Mesothelial cell of epicardium (in vitro differentiated cells): ENCODE measurements around the gene CYB561D1. TPM values are rescaled to one million over a fixed set of nuclear protein-coding genes. Genes with fewer than 3 reads are reported as not detected.

ENCODE experiments used
- DNase-seq, 2 experiments: peaks; one replicate each; pipeline ENCODE4 v3.0.0; 2021; ENCODE audit warnings: low spot score in 2 of 2; ENCODE audit not compliant: unreplicated experiment in 2 of 2
- H3K27ac Mint-ChIP-seq: 2 replicates; pipeline ENCODE4 v1.8.0; 2021; ENCODE audit warnings: mixed read lengths
- H3K27me3 Mint-ChIP-seq: 2 replicates; pipeline ENCODE4 v1.8.0; 2021; ENCODE audit warnings: low read depth, mixed read lengths
- H3K36me3 Mint-ChIP-seq: 2 replicates; pipeline ENCODE4 v1.8.0; 2021; ENCODE audit warnings: mixed read lengths
- H3K4me1 Mint-ChIP-seq: 2 replicates; pipeline ENCODE4 v1.8.0; 2021; ENCODE audit warnings: mixed read lengths
- H3K4me3 Mint-ChIP-seq: 2 replicates; pipeline ENCODE4 v1.8.0; 2021; ENCODE audit warnings: mild to moderate bottlenecking, moderate library complexity, mixed read lengths
- H3K9me3 Mint-ChIP-seq: 2 replicates; pipeline ENCODE4 v1.8.0; 2021; ENCODE audit warnings: mixed read lengths
- total RNA-seq: library from RNA; stranded (reverse); gene quantifications from 3 replicates; pipeline ENCODE4 v1.2.1, GENCODE V29; 2021
- TF ChIP-seq, protein P1 (sequence below): fragments of 200-600 bp; sonication (generic); IDR thresholded peaks from one replicate; pipeline ENCODE4 v1.5.0; 2021; ENCODE audit warnings: antibody characterized with exemption; ENCODE audit not compliant: unreplicated experiment

CYB561D1 gene
- total RNA-seq, 1 donor from 2014 or later, result 9.5 TPM

GRCh38 chr1:109537450-109538178 lies 43.7 kb downstream of the CYB561D1 start:
- Mint-ChIP-seq H3K36me3 (no peaks in the 10 kb centered on the region), H3K4me1 (peaks cover 2% of the 10 kb centered on the region), H3K27me3 (peaks cover 35% of the 10 kb centered on the region), H3K27ac (no peak overlapping the region), H3K9me3 (no peaks in the 10 kb centered on the region), H3K4me3 (no peak overlapping the region)
- no peak for DNase-seq
- TF ChIP-seq, protein P1, sequence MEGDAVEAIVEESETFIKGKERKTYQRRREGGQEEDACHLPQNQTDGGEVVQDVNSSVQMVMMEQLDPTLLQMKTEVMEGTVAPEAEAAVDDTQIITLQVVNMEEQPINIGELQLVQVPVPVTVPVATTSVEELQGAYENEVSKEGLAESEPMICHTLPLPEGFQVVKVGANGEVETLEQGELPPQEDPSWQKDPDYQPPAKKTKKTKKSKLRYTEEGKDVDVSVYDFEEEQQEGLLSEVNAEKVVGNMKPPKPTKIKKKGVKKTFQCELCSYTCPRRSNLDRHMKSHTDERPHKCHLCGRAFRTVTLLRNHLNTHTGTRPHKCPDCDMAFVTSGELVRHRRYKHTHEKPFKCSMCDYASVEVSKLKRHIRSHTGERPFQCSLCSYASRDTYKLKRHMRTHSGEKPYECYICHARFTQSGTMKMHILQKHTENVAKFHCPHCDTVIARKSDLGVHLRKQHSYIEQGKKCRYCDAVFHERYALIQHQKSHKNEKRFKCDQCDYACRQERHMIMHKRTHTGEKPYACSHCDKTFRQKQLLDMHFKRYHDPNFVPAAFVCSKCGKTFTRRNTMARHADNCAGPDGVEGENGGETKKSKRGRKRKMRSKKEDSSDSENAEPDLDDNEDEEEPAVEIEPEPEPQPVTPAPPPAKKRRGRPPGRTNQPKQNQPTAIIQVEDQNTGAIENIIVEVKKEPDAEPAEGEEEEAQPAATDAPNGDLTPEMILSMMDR, result no peak

- no peaks in the 10 kb centered on the region for H3K4me1 Mint-ChIP-seq
- no peak overlapping the region for H3K27ac Mint-ChIP-seq
- H3K27me3 Mint-ChIP-seq, result peaks cover 37% of the 10 kb centered on the region
- H3K9me3 Mint-ChIP-seq, result no peaks in the 10 kb centered on the region
- DNase-seq, result no peak
- H3K36me3 Mint-ChIP-seq, result no peaks in the 10 kb centered on the region
- TF ChIP-seq, protein P1, result no peak
- H3K4me3 Mint-ChIP-seq, result no peak overlapping the region
Measured at GRCh38 chr1:109538827-109539555, 45.1 kb downstream of the CYB561D1 start.

DNA sequence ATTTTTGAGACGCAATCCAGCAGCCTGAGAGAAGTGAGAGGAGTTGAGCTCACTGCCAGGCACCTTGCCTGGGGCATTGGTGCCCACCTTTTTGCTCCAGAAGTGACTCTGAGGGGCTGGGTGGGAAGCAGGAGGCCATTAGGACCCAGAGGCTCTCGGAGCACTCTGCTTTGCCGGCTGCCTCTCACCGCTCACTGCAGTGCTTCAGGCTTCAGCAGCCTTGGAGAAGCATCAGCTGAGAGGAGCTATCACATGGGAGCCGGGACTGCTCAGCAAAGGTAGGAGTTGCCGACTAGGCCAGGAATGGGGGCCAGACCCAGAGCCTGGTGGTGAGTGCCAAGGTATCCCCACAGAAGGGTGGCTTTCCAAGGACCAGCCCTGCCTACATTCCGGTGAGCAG lies 45.8 kb downstream of the CYB561D1 start, which contains the start of gene GPR61:
TSS of gene GPR61 (plus strand) at position 197 of the 400 bp plus-strand sequence. CDS start 3,151 bp downstream, outside the sequence.
- H3K27ac Mint-ChIP-seq, result no peak within 1 kb of the TSS
- TF ChIP-seq, protein P1, result no peak
- H3K36me3 Mint-ChIP-seq, result no peaks in the 10 kb centered on the region
- no peaks in the 10 kb centered on the region for H3K9me3 Mint-ChIP-seq
- no peak within 1 kb of the TSS for H3K4me3 Mint-ChIP-seq
- DNase-seq, result no peak
- peaks cover 40% of the 10 kb centered on the region for H3K27me3 Mint-ChIP-seq
- no peaks in the 10 kb centered on the region for H3K4me1 Mint-ChIP-seq

DNA sequence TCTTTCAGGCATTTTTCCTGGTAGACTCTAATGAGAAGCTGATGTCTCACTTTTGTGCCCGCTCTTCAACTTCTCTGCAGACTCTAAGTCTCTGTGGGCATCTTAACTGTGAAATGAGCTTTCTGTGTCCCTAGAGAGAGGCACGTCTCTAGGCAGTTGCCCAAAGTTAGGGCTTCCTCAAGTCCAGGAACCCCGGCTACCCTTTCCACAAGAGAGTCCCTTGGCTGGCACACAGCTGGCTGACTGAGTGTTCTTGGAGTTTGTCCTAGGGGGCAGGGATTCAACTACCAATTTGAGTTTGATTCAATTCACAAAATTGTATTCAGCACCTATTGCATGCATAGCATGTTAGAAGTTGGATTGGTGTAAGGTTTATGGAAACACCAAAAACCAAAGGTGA lies 47.2 kb downstream of the CYB561D1 start:
- H3K36me3 Mint-ChIP-seq, result no peaks in the 10 kb centered on the region
- DNase-seq, result no peak
- H3K27me3 Mint-ChIP-seq, result peaks cover 40% of the 10 kb centered on the region
- H3K4me1 Mint-ChIP-seq, result peaks cover 3% of the 10 kb centered on the region
- no peak overlapping the region for H3K4me3 Mint-ChIP-seq
- no peaks in the 10 kb centered on the region for H3K9me3 Mint-ChIP-seq
- H3K27ac Mint-ChIP-seq, result no peak overlapping the region
- TF ChIP-seq, protein P1, result no peak

DNA sequence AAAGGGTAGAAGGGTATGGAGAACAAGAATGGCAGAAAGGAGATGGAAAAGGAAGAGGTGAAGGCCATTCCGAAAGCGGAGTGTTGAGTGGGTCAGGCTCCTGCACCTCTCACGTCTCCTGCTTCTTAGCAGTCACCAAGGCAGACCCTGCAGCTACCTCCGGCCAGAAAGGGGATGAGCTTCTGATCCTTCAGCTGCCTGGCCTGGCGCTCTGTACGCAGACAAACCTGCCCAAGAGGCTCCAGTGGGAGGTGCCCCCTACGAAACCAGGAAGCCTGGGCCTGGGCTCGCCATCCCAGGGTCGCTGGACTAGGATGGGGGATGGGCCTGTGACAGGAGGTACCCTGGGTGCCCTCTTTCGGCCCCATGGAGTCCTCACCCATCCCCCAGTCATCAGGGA lies 48.8 kb downstream of the CYB561D1 start:
- peaks cover 40% of the 10 kb centered on the region for H3K27me3 Mint-ChIP-seq
- DNase-seq, result no peak
- H3K27ac Mint-ChIP-seq, result no peak overlapping the region
- H3K9me3 Mint-ChIP-seq, result no peaks in the 10 kb centered on the region
- TF ChIP-seq, protein P1, result no peak
- peaks cover 19% of the 10 kb centered on the region for H3K4me1 Mint-ChIP-seq
- no peaks in the 10 kb centered on the region for H3K36me3 Mint-ChIP-seq
- H3K4me3 Mint-ChIP-seq, result no peak overlapping the region
